ENCODE results near the gene ZBTB16.

ZBTB16 gene

GRCh38 chr11:114260483-114260882 is 201.0 kb downstream of the ZBTB16 start:
- no peak overlapping the region for H3K4me3 ChIP-seq (ENCODE audit: low read depth, low read length)

GRCh38 chr11:114261791-114262190 is 202.3 kb downstream of the ZBTB16 start:
- H3K4me3 ChIP-seq (ENCODE audit: low read depth, low read length) = no peak overlapping the region
- TF ChIP-seq POLR2A (IDR thresholded peaks at IDR 0.05; ENCODE audit: extremely low read depth, insufficient read length) (no peak), CTCF (IDR thresholded peaks at IDR 0.05; ENCODE audit: low read depth, low read length) (no peak), MAX (IDR thresholded peaks at IDR 0.05; ENCODE audit: low read depth, low read length) (no peak), MYC (IDR thresholded peaks at IDR 0.05; ENCODE audit: low read depth, low read length) (no peak)
- DNase-seq (ENCODE audit: low read depth) = no peak

More at GRCh38 chr11:114260483-114260882, 201.0 kb downstream of the ZBTB16 start:
- peak; percentile 9 for DNase-seq (ENCODE audit: low read depth)
- TF ChIP-seq POLR2A (IDR thresholded peaks at IDR 0.05; ENCODE audit: extremely low read depth, insufficient read length) = no peak
- TF ChIP-seq CTCF (IDR thresholded peaks at IDR 0.05; ENCODE audit: low read depth, low read length) = no peak
- TF ChIP-seq MAX (IDR thresholded peaks at IDR 0.05; ENCODE audit: low read depth, low read length) = no peak
- TF ChIP-seq MYC (IDR thresholded peaks at IDR 0.05; ENCODE audit: low read depth, low read length) = no peak

- no peak overlapping the region for H3K4me3 ChIP-seq (ENCODE audit: low read depth, low read length)
- TF ChIP-seq MAX (IDR thresholded peaks at IDR 0.05; ENCODE audit: low read depth, low read length) (no peak), POLR2A (IDR thresholded peaks at IDR 0.05; ENCODE audit: extremely low read depth, insufficient read length) (no peak), MYC (IDR thresholded peaks at IDR 0.05; ENCODE audit: low read depth, low read length) (no peak), CTCF (IDR thresholded peaks at IDR 0.05; ENCODE audit: low read depth, low read length) (peak; percentile 81)
- DNase-seq (ENCODE audit: low read depth) = peak; percentile 66
These were observed 203.4 kb downstream of the ZBTB16 start for GRCh38 chr11:114262681-114263512.

GRCh38 chr11:114263513-114264170 is 204.1 kb downstream of the ZBTB16 start:
- DNase-seq (ENCODE audit: low read depth) = no peak
- H3K4me3 ChIP-seq (ENCODE audit: low read depth, low read length) = no peak overlapping the region
- TF ChIP-seq POLR2A (IDR thresholded peaks at IDR 0.05; ENCODE audit: extremely low read depth, insufficient read length) (no peak), CTCF (IDR thresholded peaks at IDR 0.05; ENCODE audit: low read depth, low read length) (no peak), MAX (IDR thresholded peaks at IDR 0.05; ENCODE audit: low read depth, low read length) (no peak), MYC (IDR thresholded peaks at IDR 0.05; ENCODE audit: low read depth, low read length) (no peak)

GRCh38 chr11:114264381-114264780 is 204.9 kb downstream of the ZBTB16 start:
- no peak for TF ChIP-seq MAX (IDR thresholded peaks at IDR 0.05; ENCODE audit: low read depth, low read length)
- TF ChIP-seq MYC (IDR thresholded peaks at IDR 0.05; ENCODE audit: low read depth, low read length) = no peak
- TF ChIP-seq POLR2A (IDR thresholded peaks at IDR 0.05; ENCODE audit: extremely low read depth, insufficient read length) = no peak
- TF ChIP-seq CTCF (IDR thresholded peaks at IDR 0.05; ENCODE audit: low read depth, low read length) = no peak
- H3K4me3 ChIP-seq (ENCODE audit: low read depth, low read length) = no peak overlapping the region
- DNase-seq (ENCODE audit: low read depth) = no peak

All from NB4 (cell line).